Placental epithelial cell (primary cell): ENCODE results near the gene FOXL3. TPM values are rescaled to one million over a fixed set of nuclear protein-coding genes. Genes with fewer than 3 reads are reported as not detected.

Experiments
- total RNA-seq: library from RNA; depleted of rRNA; stranded (reverse); fragments of >200 nt; gene quantifications from 2 replicates; pipeline ENCODE4 v1.2.3, GENCODE V29; 2012

Gene FOXL3
- total RNA-seq: not detected in 2 replicates

DNA sequence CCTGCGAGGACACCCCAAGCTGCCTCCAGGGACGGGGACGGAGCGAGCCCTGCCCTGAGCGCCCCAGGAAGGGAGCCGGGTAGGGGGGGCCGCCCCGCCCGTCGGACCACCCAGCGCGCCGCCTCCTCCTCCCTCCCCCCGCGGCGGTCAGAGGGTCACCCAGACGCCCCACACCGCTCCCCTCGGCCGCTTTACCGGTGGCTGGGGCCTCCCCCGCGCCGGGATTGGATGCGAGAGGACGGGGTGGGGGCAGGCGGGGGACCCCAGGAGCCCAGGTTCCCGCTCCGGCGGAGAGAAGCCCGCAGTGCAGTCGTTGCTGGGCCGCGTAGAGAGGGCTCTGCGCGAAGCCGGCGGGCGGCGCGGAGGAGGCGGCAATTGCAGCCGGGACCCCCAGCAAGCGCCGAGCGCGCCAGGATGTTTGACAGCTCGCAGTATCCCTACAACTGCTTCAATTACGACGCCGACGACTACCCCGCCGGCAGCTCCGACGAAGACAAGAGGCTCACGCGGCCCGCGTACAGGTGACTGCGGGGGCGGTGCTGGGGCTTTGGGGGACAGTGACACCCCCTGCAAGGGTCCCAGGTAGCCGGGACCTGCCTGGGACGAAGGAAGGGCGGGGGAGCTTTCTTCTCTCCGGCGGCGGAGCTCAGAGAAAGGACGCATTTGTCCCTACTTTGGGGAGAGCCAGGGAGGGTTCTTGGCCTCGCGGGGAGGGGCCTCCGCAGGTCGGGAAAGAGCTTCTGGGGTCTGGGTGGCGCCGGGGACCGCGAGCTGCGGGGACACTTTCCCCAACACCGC lies at the start of gene FOXL3:
Gene FOXL3, plus strand, starts transcription at position 415 of the 798 bp plus-strand sequence. Its CDS starts 0 bp downstream, at position 415.

Other genes starting within 250 kb of the FOXL3 start
- 11.0 and 12.2 TPM in 2 replicates for gene FAM20C, start 97.6 kb upstream of the FOXL3 start, total RNA-seq
- gene PDGFA, start 229.7 kb downstream of the FOXL3 start, total RNA-seq: 26.2 and 33.8 TPM in 2 replicates